ENCODE data around the gene CX3CL1. TPM values are rescaled to one million over a fixed set of nuclear protein-coding genes. Genes with fewer than 3 reads are reported as not detected.
"Not testable (repeated sequence)": the region's sequence is repeated elsewhere in the genome, so short reads cannot be mapped to it uniquely, and the experiment has no call there.

The CX3CL1 gene
- polyA plus RNA-seq (ENCODE audit: insufficient read length): 23.5 TPM
- long read RNA-seq, donor 1, full-length matches to known transcripts: 7 of 23 reads
- long read RNA-seq, donor 1, partial matches to known transcripts: 16 of 23 reads
- long read RNA-seq, donor 1, other reads (novel, unspliced or antisense): 0 of 23 reads
- long read RNA-seq, donor 2, partial matches to known transcripts: 5 of 7 reads
- long read RNA-seq, donor 2, other reads (novel, unspliced or antisense): 0 of 7 reads
- long read RNA-seq, donor 3, transcript CX3CL1-201 (3 exons, 3,321 nt): major isoform, 6 of 6 reads
- long read RNA-seq, donor 3, partial matches to known transcripts: 0 of 6 reads
- long read RNA-seq, donor 3, other reads (novel, unspliced or antisense): 0 of 6 reads
- long read RNA-seq, donor 4, partial matches to known transcripts: 0 of 1 reads
- long read RNA-seq, donor 4, other reads (novel, unspliced or antisense): 0 of 1 reads
- long read RNA-seq, donor 5, transcript CX3CL1-201 (3 exons, 3,321 nt): major isoform, 9 of 9 reads
- long read RNA-seq, donor 5, partial matches to known transcripts: 0 of 9 reads
- long read RNA-seq, donor 5, other reads (novel, unspliced or antisense): 0 of 9 reads
- long read RNA-seq, donor 6, full-length matches to known transcripts: 5 of 27 reads
- long read RNA-seq, donor 6, partial matches to known transcripts: 22 of 27 reads
- long read RNA-seq, donor 6, other reads (novel, unspliced or antisense): 0 of 27 reads
- long read RNA-seq, donor 7, full-length matches to known transcripts: 9 of 9 reads
- long read RNA-seq, donor 7, partial matches to known transcripts: 0 of 9 reads
- long read RNA-seq, donor 7, other reads (novel, unspliced or antisense): 0 of 9 reads
- long read RNA-seq, donor 8, partial matches to known transcripts: 0 of 1 reads
- long read RNA-seq, donor 8, other reads (novel, unspliced or antisense): 0 of 1 reads

- peak; percentile 89 for DNase-seq
Measured at GRCh38 chr16:57372372-57373116, at the start of gene CX3CL1. Gene CX3CL1, plus strand, starts transcription at chr16:57372490. Its CDS starts 79 bp downstream, at chr16:57372569.

DNA sequence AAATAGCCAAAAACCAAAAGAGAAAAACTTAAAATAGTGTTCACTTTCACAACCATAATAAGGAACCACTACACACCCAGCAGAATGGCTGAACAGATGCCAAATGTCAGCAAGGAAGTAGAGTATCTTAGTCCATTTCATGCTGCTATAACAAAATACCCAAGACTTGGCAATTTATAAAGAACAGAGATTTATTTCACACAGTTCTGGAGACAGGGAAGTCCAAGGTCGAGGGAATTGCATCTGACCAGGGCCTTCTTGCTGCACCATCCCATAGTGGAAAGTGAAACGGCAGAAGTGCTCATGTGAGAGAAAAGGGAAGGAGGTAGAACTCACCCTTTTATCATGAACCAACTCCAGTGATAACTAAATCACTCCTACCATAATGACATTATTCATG lies 47.5 kb upstream of the CX3CL1 start:
- no peak for DNase-seq

- DNase-seq: no peak
Measured at GRCh38 chr16:57325458-57325857, 46.8 kb upstream of the CX3CL1 start.

GRCh38 chr16:57329718-57330327 lies 42.5 kb upstream of the CX3CL1 start:
- DNase-seq: no peak

GRCh38 chr16:57331355-57331754 lies 40.9 kb upstream of the CX3CL1 start:
- DNase-seq: no peak

GRCh38 chr16:57333402-57333801 lies 38.9 kb upstream of the CX3CL1 start:
- no peak for DNase-seq

DNA sequence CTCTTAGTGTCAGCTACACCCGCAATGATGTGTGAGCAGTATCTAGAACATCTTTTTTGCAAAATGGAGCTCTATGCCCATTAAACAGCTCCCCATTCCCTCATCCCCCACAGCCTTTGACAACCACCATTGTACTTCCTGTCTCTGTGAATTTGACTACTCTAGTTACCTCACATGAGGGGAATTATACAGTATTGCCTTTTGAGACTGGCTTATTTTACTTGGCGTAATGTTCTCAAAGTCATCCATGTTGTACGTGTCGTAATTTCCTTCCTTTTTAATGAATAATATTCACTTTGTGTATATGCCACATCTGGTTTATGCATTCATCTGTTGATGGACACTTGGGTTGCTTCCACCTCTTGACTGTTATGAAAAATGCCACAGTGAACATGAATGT lies 36.9 kb upstream of the CX3CL1 start:
- DNase-seq: no peak

DNA sequence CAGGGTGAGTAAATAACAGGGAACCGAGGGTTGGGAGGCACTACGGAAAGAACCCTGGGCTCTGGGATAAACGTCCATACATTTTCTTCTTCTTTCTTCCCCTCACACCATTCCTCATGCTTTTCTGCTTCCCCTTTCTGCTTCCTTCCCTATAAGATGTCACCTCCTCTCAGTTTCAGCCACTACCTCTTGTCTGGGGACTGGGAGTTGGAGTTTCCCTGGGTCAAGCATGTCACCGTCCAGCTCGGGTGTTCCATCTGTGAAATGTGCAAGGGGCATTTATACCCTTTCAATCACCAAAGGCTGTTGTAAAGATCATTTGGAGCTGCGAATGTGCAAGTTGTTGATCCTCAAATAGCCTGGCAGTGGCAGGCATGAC lies 31.2 kb upstream of the CX3CL1 start:
- no peak for DNase-seq

DNA sequence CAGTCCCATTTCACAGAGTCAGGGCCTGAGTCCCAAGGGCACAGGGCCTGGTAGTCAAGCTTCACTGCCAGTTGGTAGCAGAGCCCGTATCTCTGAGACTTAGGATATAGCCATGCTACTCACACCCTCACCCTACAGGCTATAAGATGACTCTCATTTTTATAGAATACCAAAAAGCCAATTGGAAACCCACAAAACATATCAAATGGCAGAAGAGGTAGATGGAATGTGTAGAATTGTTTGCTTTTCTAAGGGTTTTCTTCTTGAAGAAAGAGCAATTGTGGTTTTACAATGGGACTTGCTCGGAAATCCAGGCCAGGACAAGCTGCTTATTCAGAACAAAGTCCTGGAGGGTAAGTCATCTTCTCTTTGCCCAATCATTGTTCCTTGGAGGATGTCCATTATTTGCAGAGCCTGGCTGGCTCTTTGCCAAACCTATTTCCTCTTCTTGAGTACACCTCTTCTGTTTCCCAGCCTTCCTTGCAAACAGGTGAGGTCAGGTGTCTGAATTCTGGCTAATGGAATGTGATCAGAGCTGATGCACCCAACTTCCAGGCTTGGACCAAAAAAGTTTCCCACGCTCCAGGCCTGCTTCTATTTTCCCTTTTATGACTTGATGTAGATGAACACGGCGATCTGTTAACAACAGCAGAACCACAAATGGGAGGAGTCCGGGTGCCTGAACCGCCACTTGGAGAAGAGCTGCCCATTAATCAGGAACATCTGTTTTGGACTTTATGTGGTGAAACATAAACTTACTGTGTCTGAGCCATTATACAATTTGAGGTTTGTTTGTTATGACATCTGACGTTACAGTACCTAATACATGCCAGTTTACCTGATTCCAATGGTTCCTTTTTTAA lies 30.6 kb upstream of the CX3CL1 start:
- DNase-seq: no peak

DNA sequence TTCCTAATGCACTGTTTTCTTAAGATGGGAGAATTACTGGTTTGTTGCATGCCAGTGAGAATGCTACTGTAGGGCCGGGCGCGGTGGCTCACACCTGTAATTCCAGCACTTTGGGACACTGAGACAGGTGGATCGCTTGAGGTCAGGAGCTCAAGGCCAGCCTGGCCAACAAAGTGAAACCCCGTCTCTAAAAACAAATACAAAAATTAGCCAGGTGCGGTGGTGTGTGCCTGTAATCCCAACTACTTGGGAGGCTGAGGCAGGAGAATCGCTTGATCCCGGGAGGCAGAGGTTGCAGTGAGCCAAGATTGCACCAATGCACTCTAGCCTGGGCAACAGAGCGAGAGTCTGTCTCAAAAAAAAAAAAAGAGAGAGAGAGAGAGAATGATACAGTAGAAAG lies 29.7 kb upstream of the CX3CL1 start:
- DNase-seq: not testable (repeated sequence)

- DNase-seq: no peak
Measured at GRCh38 chr16:57343221-57343620, 29.1 kb upstream of the CX3CL1 start.

DNA sequence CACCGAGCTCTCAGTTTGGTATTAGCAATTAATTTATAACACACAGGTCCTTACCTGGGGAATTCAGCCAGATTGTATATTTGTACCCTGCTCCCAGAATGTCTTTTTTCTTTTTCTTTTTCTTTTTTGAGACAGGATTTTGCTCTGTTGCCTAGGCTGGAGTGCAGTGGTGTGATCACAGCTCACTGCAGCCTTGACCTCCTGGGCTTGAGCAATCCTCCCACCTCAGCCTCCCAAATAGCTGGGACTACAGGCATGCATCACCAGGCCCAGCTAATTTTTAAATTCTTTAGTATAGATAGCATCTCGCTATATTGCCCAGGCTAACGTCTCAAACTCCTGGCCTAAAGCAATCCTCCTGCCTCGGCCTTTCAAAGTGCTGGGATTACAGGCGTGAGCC lies 28.2 kb upstream of the CX3CL1 start:
- not testable (repeated sequence) for DNase-seq

DNA sequence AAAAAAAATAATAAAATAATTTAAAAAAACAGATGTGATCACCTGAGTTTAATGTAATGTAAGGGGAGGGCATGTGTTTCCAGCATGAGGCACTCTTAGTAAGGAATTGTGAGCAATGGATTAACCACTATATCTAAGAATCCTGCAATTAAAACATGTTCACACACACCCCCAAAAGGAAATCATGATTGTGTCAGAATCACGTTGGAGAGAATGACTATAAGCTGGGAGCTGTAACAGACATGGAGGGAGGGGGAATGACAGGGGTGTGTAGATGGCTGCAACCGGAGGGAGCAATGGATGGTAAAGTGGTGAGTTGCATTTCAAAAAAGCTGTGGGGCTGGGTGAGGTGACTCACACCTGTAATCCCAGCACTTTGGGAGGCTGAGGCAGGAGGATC lies 27.3 kb upstream of the CX3CL1 start:
- no peak for DNase-seq

DNA sequence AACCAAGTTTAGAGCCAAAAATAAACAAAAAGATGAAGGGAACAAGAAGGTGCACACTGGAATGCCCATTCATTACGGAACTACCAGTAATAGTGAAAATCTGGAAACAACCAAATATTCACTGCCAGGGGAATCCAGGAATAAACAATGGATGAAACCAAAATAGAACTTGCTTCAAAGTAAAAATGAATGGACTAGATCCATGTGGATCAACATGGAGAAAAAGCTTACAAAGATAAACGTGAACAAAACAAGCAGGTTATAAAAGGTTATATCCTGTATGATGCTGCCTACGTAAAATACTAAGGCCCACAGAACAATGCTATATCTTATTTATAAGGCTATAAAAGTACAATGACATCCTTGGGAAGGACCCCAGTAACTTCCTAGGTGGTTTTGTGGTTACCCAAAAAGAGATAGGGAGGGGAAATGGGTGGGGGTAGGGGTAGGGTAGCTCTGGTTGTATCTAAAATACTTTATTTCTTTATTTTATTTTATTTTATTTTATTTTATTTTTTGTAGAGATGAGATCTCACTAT lies 26.6 kb upstream of the CX3CL1 start:
- no peak for DNase-seq

DNA sequence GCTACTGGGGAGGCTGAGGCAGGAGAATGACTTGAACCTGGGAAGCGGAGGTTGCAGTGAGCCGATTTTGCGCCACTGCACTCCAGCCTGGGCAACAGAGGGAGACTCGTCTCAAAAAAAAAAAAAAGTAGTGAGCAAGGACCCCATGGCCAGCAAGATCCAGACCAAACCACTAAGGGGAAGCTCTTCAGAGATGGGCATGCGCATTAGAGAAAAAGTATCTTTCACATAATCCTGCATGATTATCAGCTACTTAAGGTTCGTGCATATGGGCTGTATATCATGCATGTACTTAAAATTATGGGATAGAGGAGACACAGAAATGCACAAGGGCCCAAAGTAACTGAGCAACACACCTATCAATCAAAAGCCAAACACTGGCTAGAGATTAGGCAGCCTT lies 24.4 kb upstream of the CX3CL1 start:
- DNase-seq: no peak

- DNase-seq: no peak
Measured at GRCh38 chr16:57348327-57348726, 24.0 kb upstream of the CX3CL1 start.

- DNase-seq: no peak
Measured at GRCh38 chr16:57349212-57350031, 22.9 kb upstream of the CX3CL1 start.

DNA sequence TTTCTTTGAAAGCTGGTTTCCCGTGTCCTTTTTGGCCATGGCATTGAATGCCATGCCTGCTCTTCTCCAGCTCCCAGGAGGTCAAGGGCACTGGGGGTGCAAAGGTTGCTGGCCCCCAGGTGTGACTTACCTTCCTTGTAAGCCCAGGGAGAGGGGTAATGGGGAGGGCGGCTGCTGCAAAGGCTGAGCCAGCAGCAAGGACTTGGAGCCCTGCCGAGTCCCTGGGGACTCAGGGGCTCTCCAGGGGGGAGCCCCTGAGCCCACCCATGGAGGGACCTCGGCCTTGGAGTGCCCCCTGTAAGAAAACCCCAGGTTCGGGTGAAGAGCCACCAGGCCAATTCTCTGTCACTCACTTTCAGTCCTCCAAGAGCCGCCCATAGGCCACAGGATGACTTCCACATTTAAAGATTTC lies 19.6 kb upstream of the CX3CL1 start:
- no peak for DNase-seq

DNA sequence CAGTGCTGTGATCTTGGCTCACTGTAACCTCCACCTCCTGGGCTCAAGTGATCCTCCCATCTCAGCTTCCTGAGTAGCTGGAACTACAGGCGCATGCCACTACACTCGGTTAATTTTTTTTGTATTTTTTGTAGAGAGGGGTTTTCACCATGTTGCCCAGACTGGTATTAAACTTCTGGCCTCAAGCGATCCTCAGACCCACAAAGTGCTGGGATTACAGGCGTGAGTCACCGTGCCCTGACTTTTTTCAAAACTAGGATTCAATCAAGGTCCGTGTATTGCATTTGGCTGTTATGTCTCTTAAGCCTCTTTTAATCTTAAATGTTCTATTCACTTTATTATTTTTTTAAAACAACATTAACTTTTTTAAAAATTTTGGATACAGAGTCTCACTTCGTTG lies 18.0 kb upstream of the CX3CL1 start:
- no peak for DNase-seq
